Natural killer cell (primary cell): Measurements from ENCODE around the gene PLCB1. TPM values are rescaled to one million over a fixed set of nuclear protein-coding genes. Genes with fewer than 3 reads are reported as not detected.

Experiments
- ATAC-seq, 3 donors: fragments of 150-1000 bp in 2 of 3; fragments of 200-7000 bp in 1 of 3; cut with Tn5 transposase; 1 replicate in 1 of 3; 2 replicates in 2 of 3; pipeline ENCODE4 v1.10.0; 2021; ENCODE audit warnings: mild to moderate bottlenecking in 2 of 3, moderate library complexity in 2 of 3
- DNase-seq, 2 donors: peaks; one replicate each; pipeline versions ENCODE4 v3.0.0 to v3.0.0-alpha.2; 2013 to 2021; ENCODE audit warnings: mixed read lengths in 1 of 2
- H3K27ac ChIP-seq: one replicate; pipeline ENCODE4 v1.5.1; 2013; ENCODE audit warnings: mild to moderate bottlenecking, low read length
- H3K27me3 ChIP-seq: one replicate; pipeline ENCODE4 v1.6.1; 2013; ENCODE audit warnings: low read length; ENCODE audit not compliant: control insufficient read depth, insufficient read depth
- H3K36me3 ChIP-seq: one replicate; pipeline ENCODE4 v1.6.1; 2013; ENCODE audit warnings: low read length; ENCODE audit not compliant: control insufficient read depth, insufficient read depth
- H3K4me1 ChIP-seq: one replicate; pipeline ENCODE4 v1.6.1; 2013; ENCODE audit warnings: low read length; ENCODE audit not compliant: control insufficient read depth, insufficient read depth
- H3K4me3 ChIP-seq: one replicate; pipeline ENCODE4 v1.5.1; 2013; ENCODE audit warnings: low read length
- H3K9me3 ChIP-seq: one replicate; pipeline ENCODE4 v1.6.1; 2013; ENCODE audit warnings: low read length; ENCODE audit not compliant: control insufficient read depth, insufficient read depth
- H3K27ac Mint-ChIP-seq, 2 donors: one replicate each; pipeline ENCODE4 v1.8.0; 2022; ENCODE audit warnings: mild to moderate bottlenecking in 2 of 2, mixed read lengths in 2 of 2, moderate library complexity in 1 of 2
- H3K27me3 Mint-ChIP-seq, 2 donors: one replicate each; pipeline ENCODE4 v1.8.0; 2022; ENCODE audit warnings: low read depth in 2 of 2, mixed read lengths in 2 of 2
- H3K36me3 Mint-ChIP-seq: one replicate; pipeline ENCODE4 v1.8.0; 2022; ENCODE audit warnings: mixed read lengths
- H3K4me1 Mint-ChIP-seq, 2 donors: one replicate each; pipeline ENCODE4 v1.8.0; 2022; ENCODE audit warnings: mixed read lengths in 2 of 2
- H3K4me3 Mint-ChIP-seq: one replicate; pipeline ENCODE4 v1.8.0; 2022; ENCODE audit warnings: mild to moderate bottlenecking, moderate library complexity, mixed read lengths
- H3K9me3 Mint-ChIP-seq, 2 donors: one replicate each; pipeline ENCODE4 v1.8.0; 2022; ENCODE audit warnings: mixed read lengths in 2 of 2
- WGBS: methylation state at CpG from one replicate; pipeline ENCODE4 v1.1.7; 2013; ENCODE audit warnings: missing lambda C conversion rate; ENCODE audit not compliant: insufficient coverage; 5-methylcytosine and 5-hydroxymethylcytosine counted together
- intact Hi-C: fragments of 100-400 bp; cut with micrococcal nuclease; formaldehyde crosslinking; loops from one replicate; pipeline ENCODE4 v1.14.2; 2022
- total RNA-seq, 4 donors: library from RNA; stranded (reverse); fragments of 120-200 nt in 1 of 4; gene quantifications; one replicate each; pipeline versions ENCODE4 v1.2.3 to v1.2.4, GENCODE V29; 2013 to 2022
- TF ChIP-seq, protein P1 (sequence below): fragments of 200-600 bp; IDR thresholded peaks from one replicate; pipeline ENCODE4 v1.8.0; 2022; ENCODE audit warnings: antibody characterized with exemption

Gene PLCB1
- total RNA-seq, 3 donors from 2014 or later (not counting 1 experiment from before 2014, with no cell fraction given): 48.7 to 66.2 (median 57.7) TPM

DNA sequence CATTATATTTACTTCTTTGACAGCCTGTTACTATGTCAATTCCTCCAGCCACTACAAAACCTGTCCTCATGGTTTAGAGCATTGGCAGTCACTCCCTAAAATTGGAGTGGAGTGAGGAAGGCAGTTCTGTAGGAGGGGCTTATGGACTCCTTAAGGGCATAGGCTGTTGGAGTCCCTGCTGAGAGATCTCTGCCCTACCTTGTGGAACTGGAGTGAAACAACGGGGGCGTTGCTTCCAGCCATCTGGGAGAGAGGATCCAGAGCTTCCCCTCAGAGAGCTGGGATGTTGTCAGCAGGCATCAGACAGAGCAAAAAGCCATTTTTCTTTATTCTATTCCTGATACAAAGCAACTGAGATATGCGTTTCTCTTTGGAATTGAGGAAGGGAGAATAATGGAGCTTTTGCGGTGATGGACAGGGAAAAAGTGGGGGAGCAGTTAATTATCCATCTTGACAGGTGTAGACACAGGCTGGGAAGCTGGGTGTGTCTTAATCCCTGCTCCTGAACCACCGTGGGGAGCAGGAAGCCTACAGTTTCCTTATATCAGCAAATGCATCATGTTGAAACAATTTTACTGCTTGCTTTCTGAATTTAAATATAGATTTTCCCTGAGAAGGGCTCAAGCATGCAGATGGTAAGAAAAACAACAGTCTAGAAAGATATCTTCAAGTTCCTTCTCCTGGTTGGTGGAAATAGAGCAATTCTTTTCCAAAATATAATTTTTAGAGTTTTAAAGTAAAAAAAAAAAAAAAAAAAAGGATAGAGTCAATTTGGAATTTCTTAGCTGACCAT is 402.5 kb downstream of the PLCB1 start:
- intact Hi-C loops: no loop called here
- Mint-ChIP-seq H3K27me3 (no peaks in the 10 kb centered on the region), H3K27ac (no peak overlapping the region), H3K4me3 (no peak overlapping the region), H3K9me3 (no peaks in the 10 kb centered on the region), H3K4me1 (peaks cover 6 to 18% of the 10 kb centered on the region in 2 donors), H3K36me3 (no peaks in the 10 kb centered on the region)
- DNase-seq (no peak), ATAC-seq (no peak)
- no peaks in the 10 kb centered on the region for H3K27me3 ChIP-seq
- TF ChIP-seq, protein P1, sequence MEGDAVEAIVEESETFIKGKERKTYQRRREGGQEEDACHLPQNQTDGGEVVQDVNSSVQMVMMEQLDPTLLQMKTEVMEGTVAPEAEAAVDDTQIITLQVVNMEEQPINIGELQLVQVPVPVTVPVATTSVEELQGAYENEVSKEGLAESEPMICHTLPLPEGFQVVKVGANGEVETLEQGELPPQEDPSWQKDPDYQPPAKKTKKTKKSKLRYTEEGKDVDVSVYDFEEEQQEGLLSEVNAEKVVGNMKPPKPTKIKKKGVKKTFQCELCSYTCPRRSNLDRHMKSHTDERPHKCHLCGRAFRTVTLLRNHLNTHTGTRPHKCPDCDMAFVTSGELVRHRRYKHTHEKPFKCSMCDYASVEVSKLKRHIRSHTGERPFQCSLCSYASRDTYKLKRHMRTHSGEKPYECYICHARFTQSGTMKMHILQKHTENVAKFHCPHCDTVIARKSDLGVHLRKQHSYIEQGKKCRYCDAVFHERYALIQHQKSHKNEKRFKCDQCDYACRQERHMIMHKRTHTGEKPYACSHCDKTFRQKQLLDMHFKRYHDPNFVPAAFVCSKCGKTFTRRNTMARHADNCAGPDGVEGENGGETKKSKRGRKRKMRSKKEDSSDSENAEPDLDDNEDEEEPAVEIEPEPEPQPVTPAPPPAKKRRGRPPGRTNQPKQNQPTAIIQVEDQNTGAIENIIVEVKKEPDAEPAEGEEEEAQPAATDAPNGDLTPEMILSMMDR: no peak
- H3K27ac ChIP-seq: no peak overlapping the region
- no peaks in the 10 kb centered on the region for H3K9me3 ChIP-seq
- no peaks in the 10 kb centered on the region for H3K4me1 ChIP-seq
- no peaks in the 10 kb centered on the region for H3K36me3 ChIP-seq
- H3K4me3 ChIP-seq: no peak overlapping the region
- 78% methylated on average over 5 of the region's 5 CpGs for WGBS

- H3K36me3 ChIP-seq: no peaks in the 10 kb centered on the region
- intact Hi-C loops: no loop called here
- no peaks in the 10 kb centered on the region for H3K4me1 ChIP-seq
- H3K27me3 Mint-ChIP-seq: no peaks in the 10 kb centered on the region
- H3K27me3 ChIP-seq: no peaks in the 10 kb centered on the region
- no peak overlapping the region for H3K4me3 ChIP-seq
- H3K4me3 Mint-ChIP-seq: no peak overlapping the region
- no peaks in the 10 kb centered on the region for H3K9me3 Mint-ChIP-seq
- DNase-seq: peak in 1 of 2 donors; percentile 21
- H3K27ac Mint-ChIP-seq: no peak overlapping the region
- no peaks in the 10 kb centered on the region for H3K36me3 Mint-ChIP-seq
- WGBS: 94% methylated on average over 3 of the region's 3 CpGs
- TF ChIP-seq, protein P1: peak; percentile 28
- H3K9me3 ChIP-seq: no peaks in the 10 kb centered on the region
- ATAC-seq: peak in 1 of 3 donors; percentile 45
- H3K4me1 Mint-ChIP-seq: peaks cover 11 to 18% of the 10 kb centered on the region in 2 donors
- no peak overlapping the region for H3K27ac ChIP-seq
Observed at GRCh38 chr20:8535403-8536261, 403.6 kb downstream of the PLCB1 start.

DNA sequence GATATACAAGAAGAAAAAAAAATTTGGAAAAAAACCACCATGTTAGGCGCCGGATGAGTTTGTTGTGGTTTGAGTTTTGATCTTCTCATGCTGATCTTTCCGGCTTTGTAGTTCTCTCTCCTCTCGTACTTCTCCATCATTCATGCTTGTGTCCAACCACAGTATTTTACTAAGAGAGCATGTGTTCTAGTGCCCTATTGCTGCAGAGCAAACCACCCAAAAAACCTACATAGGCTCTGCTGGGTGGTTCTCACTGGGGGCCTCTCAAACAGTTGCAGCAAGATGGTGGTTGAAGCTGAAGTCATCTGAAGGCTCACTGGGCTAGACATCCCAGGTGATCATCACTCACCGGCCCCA is 404.2 kb downstream of the PLCB1 start:
- H3K4me1 Mint-ChIP-seq: peaks cover 13 to 18% of the 10 kb centered on the region in 2 donors
- DNase-seq: no peak
- H3K36me3 Mint-ChIP-seq: no peaks in the 10 kb centered on the region
- no peaks in the 10 kb centered on the region for H3K4me1 ChIP-seq
- no peak overlapping the region for H3K27ac ChIP-seq
- no peak for ATAC-seq
- H3K27me3 Mint-ChIP-seq: no peaks in the 10 kb centered on the region
- H3K27ac Mint-ChIP-seq: no peak overlapping the region
- H3K9me3 Mint-ChIP-seq: no peaks in the 10 kb centered on the region
- H3K27me3 ChIP-seq: no peaks in the 10 kb centered on the region
- intact Hi-C loops: no loop called here
- 89% methylated on average over 5 of the region's 5 CpGs for WGBS
- TF ChIP-seq, protein P1: no peak
- no peak overlapping the region for H3K4me3 ChIP-seq
- H3K4me3 Mint-ChIP-seq: no peak overlapping the region
- H3K9me3 ChIP-seq: no peaks in the 10 kb centered on the region
- H3K36me3 ChIP-seq: no peaks in the 10 kb centered on the region
